ENCODE results near the gene HOXB1.
"Not testable (repeated sequence)": the region's sequence is repeated elsewhere in the genome, so short reads cannot be mapped to it uniquely, and the experiment has no call there.

HOXB1 gene

DNA sequence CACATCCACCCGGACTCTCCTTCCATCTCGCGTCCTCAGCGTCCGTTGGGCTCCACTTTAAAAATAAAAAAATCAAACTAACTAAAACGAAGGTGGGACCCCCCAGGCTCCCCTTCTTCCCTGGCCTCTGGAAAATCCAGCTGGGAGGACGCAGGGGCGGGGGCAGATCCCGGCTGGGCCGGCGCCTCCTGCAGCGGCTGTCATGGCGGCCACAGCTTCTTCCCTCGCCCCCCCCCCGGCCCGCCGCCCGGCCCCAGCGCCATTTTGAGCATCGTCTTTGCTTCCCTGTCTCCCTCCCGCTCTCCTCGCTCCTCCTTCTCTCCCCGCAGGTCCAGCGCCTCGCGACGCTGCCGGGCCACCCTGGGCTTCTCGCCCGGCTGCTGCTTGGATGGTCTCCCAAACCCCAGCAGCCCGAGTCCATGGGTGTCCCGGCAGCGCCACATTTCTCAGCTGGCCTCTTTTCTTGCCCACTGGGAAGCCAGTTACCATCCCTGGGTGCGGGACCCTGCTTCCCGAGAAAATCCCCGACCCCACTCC is 10.8 kb upstream of the HOXB1 start:
- peak; percentile 70 for DNase-seq

GRCh38 chr17:48541036-48541576 is 10.3 kb upstream of the HOXB1 start:
- DNase-seq, result no peak

- no peak for DNase-seq
Measured at GRCh38 chr17:48540213-48540612, 9.4 kb upstream of the HOXB1 start.

DNA sequence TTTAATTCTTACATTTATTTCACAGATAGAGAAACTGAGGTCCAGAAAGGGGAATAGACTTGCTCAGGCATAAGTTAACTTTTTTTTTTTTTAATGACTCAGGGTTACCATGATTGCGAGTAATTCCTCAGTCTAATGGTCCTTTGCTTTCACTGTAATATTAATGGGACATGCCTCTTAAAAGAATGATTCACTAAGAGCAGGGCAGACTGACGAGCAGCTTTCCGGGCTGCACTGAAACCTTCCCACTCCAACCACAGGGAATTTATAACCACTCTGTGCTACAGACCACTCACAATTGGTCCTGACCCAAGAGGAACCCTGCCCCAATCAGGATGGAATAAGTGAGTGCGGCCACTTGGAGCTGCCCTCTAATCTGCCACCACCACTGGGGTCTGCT is 8.4 kb upstream of the HOXB1 start:
- no peak for DNase-seq

DNA sequence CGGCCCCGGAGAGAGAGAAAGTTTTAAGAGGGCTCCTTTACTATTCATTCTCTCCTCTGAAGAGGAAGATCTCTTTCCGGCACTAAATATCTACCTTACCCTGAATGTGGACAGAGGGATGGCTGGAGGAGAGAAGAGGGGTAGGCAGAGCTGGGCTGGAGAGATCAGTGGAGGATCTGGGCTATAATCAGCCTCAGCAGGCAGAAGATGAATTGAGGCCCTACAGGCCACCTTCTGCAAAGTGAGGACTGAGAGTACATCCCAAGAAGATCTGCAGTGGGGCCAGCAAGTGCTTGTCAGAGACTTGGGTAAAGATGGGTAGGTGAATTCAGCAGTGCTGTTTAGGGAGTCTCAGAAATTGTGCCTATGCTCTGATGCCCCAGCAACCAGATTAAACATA is 6.5 kb upstream of the HOXB1 start:
- DNase-seq, result no peak

GRCh38 chr17:48535793-48536559 is 5.2 kb upstream of the HOXB1 start:
- DNase-seq, result not testable (repeated sequence)

DNA sequence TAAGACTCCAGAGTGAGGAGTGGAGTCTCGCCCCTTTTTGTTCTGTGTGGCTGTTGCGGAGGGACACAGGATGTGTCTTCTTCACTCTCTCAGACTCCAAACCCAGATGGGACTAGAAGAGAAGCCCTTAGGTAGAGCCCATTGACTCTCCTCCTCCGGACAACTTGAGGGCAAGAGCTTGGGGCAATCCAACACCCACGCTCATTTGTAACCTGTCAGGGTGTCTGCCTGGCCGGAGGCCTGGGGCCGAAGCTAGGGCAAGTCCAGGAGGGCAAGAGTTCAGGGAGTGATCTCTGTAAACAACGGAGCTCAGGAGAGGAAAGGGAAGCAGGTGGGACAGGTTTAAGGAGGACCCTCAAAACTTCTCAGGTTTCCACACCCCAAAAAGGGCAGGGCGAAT is 1.4 kb upstream of the HOXB1 start:
- no peak for DNase-seq

GRCh38 chr17:48530208-48530886 is 464 bp downstream of the HOXB1 start:
- no peak for DNase-seq

DNA sequence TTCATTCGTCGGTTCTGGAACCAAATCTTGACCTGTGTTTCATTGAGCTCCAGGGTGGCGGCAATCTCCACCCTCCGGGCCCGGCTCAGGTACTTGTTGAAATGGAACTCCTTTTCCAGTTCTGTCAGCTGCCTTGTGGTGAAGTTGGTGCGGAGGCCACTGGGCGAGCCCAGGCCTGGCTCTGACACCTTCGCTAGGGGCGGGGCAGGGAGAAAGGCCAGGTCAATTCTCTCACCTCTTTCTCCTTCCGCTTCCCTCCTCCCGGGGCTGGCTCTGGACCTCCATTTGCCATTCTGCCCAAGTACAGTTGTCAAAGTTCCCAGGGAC is 1.2 kb downstream of the HOXB1 start:
- no peak for DNase-seq

GRCh38 chr17:48528936-48529682 is 1.7 kb downstream of the HOXB1 start:
- DNase-seq, result no peak

DNA sequence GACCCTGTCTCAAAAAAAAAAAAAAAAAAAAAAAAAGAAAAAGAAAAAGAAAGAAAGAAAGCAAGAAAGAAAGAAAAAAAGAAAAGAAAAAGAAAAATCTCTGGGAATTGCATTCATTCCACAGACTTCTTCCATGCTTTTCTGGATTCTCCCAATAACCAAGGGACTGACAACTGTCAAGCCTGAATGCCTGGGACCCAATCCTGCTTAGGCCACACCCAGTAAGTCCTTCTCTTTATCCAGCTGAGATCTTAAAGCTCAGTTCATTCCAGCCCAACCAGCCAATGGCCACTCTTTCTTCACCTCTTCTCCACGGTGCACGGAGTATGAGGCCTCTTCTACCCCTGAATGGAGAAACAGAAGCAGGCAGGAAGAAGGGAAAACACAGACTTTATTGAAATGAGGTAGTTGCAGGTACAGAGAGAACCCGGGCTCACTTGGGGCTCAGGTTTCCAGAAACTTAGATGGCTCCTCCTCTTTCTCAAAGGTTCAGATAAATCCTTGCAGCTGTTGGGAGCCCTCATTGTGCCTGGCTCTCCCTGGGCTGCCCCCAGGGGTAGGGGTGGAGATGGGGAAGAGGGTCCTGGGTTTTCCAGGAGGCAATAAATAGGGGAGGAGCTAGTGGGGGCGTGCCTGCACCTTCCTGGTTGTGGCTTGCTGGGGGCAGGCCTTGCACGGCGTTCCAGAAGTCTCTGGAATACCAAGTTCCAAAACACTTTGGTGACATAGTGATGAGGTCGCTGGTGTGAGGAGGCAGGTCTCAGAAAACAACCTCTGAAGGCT is 2.5 kb downstream of the HOXB1 start:
- DNase-seq, result no peak

- no peak for DNase-seq
Measured at GRCh38 chr17:48527547-48527932, 3.3 kb downstream of the HOXB1 start.

- no peak for DNase-seq
Measured at GRCh38 chr17:48526608-48527546, 3.9 kb downstream of the HOXB1 start.

- DNase-seq, result no peak
Measured at GRCh38 chr17:48523010-48523409, 7.8 kb downstream of the HOXB1 start.

DNA sequence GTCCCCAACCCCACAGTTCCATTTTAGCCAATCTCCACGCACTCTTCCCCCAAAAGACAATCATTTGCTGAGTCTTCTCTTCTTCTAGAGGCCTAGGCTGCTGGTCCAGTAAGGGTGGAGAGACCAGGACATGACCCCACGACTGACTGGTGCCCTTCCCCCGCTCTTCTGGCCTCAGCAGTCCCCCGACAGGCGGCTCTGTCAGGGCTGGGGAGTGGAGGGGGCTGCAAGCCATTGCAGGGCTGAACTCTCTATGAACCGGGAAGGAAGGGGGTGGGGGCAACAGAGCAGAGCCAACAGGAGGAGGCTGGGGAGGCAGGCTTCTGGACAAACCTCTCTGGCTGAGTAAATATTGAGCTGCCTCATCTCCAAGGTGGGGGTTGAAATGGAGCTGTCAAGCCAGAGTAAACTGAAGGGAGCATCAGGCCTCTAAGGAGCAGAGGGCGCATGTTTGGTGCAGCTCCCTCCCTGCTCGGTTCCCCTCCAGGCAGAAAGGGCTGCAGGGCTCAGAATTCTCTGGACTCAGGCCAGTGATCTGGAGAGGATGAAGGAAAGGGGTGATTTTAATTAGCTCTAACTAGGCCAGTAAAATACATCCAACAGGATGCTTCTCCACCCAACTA is 8.7 kb downstream of the HOXB1 start:
- peak; percentile 83 for DNase-seq

DNA sequence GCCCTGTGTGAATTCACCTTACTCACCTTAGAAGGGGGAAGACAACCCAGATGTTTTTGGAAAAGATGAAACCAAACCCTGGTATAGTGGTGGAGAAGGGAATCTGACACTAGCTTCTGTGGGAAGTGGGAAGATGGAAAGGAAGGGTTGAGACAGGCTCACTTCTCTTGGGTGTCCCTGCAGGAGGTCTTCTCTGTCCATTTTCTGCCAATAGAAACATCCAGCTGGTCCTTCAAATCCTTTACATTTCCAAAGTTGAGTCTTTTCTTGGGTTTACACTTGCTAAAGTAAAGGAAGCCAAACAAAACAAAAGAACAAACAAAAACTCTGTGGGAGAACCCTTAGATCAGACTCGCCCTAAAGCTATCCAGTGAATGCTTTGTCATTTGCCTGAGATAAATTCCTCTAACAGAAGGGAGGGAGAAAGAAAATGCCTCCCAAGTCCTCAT is 10.2 kb downstream of the HOXB1 start:
- no peak for DNase-seq

DNA sequence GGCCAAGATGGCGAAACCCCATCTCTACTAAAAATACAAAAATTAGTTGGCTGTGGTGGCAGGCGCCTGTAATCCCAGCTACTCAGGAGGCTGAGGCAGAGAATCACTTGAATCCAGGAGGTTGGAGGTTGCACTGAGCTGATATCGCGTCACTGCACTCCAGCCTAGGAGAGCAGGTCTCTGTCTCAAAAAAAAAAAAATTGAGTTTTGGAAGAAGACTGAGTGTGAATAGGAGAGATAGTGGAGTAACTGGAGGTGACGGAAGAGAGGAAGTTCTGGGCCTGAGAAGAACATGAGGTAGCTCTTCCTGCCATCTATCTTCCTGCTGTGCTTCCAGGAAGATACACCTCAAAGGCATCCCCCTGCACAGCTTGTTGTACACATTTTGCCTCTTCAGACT is 11.4 kb downstream of the HOXB1 start:
- DNase-seq, result no peak

DNA sequence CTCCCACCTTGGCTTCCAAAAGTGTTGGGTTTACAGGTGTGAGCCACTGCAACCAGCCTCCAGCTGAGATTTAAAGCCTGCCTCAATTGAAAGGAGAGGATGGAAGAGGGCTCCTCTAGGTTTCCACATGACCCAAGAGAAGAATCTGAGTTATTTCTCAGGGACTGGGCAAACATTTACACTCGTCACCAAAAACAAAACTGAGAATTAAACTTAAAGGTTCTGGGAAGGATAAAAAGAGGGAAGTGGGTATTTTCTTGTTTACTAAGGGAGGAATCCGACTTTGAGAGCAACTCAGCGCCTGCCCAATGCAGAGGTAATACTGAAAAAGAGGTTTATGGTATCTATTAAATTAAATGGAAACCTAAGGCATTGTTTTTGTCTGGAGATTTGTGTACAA is 13.3 kb downstream of the HOXB1 start:
- DNase-seq, result no peak

DNA sequence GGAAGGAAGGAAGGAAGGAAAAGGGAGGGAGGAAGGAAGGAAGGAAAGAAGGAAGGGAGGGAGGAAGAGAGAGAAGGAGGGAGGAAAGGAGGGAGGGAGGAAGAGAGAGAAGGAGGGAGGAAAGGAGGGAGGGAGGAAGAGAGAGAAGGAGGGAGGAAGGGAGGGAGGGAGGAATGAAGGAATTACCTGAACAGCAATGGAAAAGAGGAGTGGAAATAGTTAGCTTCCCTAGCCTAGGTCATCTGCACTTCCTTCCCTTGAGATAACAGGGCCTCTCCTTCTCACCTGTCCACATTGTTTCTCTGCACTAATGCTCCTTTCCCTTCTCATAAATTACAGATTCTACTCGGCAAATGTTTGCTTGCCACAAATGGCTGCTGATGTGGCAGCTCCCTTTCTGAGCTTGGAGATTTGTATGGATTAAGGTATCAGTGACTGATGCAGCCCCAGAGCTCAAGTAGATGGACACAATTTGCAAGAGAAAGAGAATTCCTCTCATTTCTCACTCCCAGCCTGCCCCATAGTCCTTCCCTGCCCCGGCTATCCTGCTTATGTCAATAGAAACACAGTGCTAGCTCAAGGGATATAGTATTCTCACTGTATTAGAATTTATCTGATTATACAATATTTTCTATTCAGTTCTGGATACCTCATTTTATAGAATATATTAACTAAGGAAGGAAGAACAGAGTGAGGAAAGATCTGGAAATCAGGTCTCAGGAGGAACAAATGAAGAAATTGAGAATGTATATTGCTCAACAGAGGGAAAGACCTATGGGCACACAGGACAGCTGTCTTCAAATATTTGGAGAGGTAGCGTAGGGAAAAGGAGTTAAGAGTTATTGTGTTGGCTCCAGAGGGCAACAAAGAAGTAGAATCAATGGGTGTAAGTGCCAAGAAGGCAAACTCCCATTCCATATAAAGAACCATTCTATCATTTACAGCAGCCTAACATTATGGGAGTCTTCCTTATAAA is 14.6 kb downstream of the HOXB1 start:
- DNase-seq, result no peak

- DNase-seq, result no peak
Measured at GRCh38 chr17:48514477-48514876, 16.3 kb downstream of the HOXB1 start.

All from NCI-H1092 (cell line).